ENCODE data around the gene FAM111A.

The FAM111A gene

DNA sequence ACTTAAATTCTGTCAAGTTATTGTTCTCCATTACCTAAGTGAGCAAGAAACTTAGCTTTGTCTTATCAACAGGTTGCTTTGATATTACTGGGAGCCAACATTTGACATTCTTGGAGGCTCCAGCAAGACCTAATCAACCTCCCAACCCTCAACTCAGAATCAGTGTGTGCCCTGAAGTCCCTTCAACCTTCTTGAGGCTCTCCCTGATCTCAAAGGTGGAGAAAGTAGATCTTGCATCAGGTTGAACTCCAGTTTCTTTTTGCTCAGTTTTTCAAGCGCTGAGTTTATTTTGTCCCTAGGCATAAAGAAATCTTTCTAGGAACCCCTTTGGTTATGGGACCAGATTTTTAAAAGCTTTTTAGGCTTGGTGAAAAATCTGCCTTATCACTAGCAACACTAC, 1.4 kb downstream of the FAM111A start:
- Histone ChIP-seq H3K36me3 (ENCODE audit: insufficient read depth, low read length) (peaks cover 32% of the 10 kb centered on the region), H3K4me3 (ENCODE audit: low read depth in 1 of 2, low read length in 2 of 2) (peak overlapping the region; percentile 70 to 80; a peak in 3 of 4 replicates), H3K9me3 (ENCODE audit: insufficient read depth, low read length, severe bottlenecking) (no peaks in the 10 kb centered on the region), H3K27me3 (ENCODE audit: insufficient read depth, low read length, poor library complexity) (no peaks in the 10 kb centered on the region), H3K79me2 (ENCODE audit: insufficient read depth, low read length) (peaks cover 84% of the 10 kb centered on the region), H4K20me1 (ENCODE audit: insufficient read depth, low read length) (peaks cover 10% of the 10 kb centered on the region; the same call in 1 of the 2 replicates), H3K9ac (ENCODE audit: low read depth, low read length) (peak overlapping the region; percentile 84), H2AFZ (ENCODE audit: low read depth, low read length) (peak overlapping the region; percentile 64), H3K27ac (ENCODE audit: low read length) (peak overlapping the region; percentile 93), H3K4me2 (ENCODE audit: insufficient read depth, low read length) (peak overlapping the region; percentile 74), H3K4me1 (ENCODE audit: insufficient read depth, low read length) (peaks cover 71% of the 10 kb centered on the region)
- DNase-seq (no peak), ATAC-seq (ENCODE audit: insufficient read depth, low read depth) (no peak)
- TF ChIP-seq, protein P1, sequence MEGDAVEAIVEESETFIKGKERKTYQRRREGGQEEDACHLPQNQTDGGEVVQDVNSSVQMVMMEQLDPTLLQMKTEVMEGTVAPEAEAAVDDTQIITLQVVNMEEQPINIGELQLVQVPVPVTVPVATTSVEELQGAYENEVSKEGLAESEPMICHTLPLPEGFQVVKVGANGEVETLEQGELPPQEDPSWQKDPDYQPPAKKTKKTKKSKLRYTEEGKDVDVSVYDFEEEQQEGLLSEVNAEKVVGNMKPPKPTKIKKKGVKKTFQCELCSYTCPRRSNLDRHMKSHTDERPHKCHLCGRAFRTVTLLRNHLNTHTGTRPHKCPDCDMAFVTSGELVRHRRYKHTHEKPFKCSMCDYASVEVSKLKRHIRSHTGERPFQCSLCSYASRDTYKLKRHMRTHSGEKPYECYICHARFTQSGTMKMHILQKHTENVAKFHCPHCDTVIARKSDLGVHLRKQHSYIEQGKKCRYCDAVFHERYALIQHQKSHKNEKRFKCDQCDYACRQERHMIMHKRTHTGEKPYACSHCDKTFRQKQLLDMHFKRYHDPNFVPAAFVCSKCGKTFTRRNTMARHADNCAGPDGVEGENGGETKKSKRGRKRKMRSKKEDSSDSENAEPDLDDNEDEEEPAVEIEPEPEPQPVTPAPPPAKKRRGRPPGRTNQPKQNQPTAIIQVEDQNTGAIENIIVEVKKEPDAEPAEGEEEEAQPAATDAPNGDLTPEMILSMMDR (IDR thresholded peaks at IDR 0.05; ENCODE audit: borderline replicate concordance, extremely low read depth, low read length, poor library complexity, severe bottlenecking) = no peak
- TF ChIP-seq EZH2 (IDR thresholded peaks at IDR 0.05; ENCODE audit: borderline replicate concordance, low read depth, low read length, severe bottlenecking) = no peak

DNA sequence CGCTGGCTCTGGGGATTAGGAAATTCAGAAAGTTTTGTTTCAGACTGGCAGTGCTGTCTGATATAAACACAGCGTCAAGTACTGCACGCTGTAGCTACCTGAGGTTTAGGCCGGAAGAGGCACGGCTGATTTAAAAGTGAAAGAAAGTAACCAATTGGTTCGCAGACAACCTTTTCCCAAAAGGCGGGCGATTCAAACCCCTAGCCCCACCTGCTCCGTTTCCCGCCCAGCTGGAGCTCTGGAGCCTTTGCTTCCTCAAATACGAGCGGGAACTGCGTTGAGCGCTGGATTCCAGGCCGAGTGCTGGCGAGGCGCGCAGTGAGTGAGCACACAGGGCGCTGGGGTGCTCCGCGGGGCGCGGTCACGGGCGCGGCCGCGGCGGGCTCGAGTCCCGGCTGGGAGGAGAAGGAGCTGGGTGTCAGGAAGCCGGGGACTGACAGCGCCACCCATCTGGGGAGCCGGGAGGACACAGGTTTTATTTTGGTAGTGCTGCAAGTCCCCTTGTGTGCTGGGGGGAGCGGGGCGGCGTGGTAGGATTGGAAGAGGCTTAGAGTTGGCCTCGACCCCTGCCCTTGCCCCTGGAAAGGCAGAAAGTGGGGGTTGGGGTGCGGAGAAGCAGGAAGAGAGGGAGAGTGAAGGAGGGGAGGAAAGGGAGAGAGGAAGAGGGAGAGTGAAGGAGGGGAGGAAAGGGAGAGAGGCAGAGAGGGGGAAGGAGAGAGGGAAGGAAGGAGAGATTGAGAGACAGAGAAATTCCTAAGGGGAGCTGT, 2.1 kb downstream of the FAM111A start:
- peak overlapping the region; percentile 93 for H3K27ac ChIP-seq (ENCODE audit: low read length)
- H3K27me3 ChIP-seq (ENCODE audit: insufficient read depth, low read length, poor library complexity) = no peaks in the 10 kb centered on the region
- no peak for TF ChIP-seq EZH2 (IDR thresholded peaks at IDR 0.05; ENCODE audit: borderline replicate concordance, low read depth, low read length, severe bottlenecking)
- TF ChIP-seq, protein P1 (IDR thresholded peaks at IDR 0.05; ENCODE audit: borderline replicate concordance, extremely low read depth, low read length, poor library complexity, severe bottlenecking) = peak; percentile 62
- peak overlapping the region; percentile 84 for H3K9ac ChIP-seq (ENCODE audit: low read depth, low read length)
- peaks cover 39% of the 10 kb centered on the region for H3K36me3 ChIP-seq (ENCODE audit: insufficient read depth, low read length)
- peaks cover 89% of the 10 kb centered on the region for H3K79me2 ChIP-seq (ENCODE audit: insufficient read depth, low read length)
- DNase-seq = peak; percentile 89
- peak overlapping the region; percentile 64 for H2AFZ ChIP-seq (ENCODE audit: low read depth, low read length)
- peak overlapping the region; percentile 53 to 80; a peak in 3 of 4 replicates for H3K4me3 ChIP-seq (ENCODE audit: low read depth in 1 of 2, low read length in 2 of 2)
- peak; percentile 68 for ATAC-seq (ENCODE audit: insufficient read depth, low read depth)
- H4K20me1 ChIP-seq (ENCODE audit: insufficient read depth, low read length) = peaks cover 10% of the 10 kb centered on the region; the same call in 1 of the 2 replicates
- H3K4me1 ChIP-seq (ENCODE audit: insufficient read depth, low read length) = peaks cover 73% of the 10 kb centered on the region
- H3K4me2 ChIP-seq (ENCODE audit: insufficient read depth, low read length) = peak overlapping the region; percentile 74
- H3K9me3 ChIP-seq (ENCODE audit: insufficient read depth, low read length, severe bottlenecking) = no peaks in the 10 kb centered on the region

DNA sequence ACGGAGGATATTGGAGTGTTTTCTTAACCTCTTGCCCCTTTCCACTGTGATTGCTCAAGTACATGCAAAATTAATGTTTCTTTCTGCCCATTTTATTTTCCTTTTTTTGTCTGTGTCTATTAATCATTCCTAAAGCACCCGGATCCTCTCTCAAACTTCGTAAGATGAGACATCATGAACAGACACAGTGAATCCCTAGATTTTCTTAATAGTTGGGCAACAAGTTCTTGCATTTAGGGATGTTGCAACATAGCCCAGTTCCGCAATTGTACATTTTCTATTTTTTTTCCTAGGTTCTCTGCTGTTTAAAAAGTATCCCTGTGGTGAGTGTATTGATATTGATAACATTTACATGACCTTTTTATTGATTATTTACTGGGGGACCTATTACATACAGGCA, 2.9 kb downstream of the FAM111A start:
- TF ChIP-seq EZH2 (IDR thresholded peaks at IDR 0.05; ENCODE audit: borderline replicate concordance, low read depth, low read length, severe bottlenecking) = no peak
- TF ChIP-seq, protein P1 (IDR thresholded peaks at IDR 0.05; ENCODE audit: borderline replicate concordance, extremely low read depth, low read length, poor library complexity, severe bottlenecking) = no peak
- peak overlapping the region; percentile 74 for H3K4me2 ChIP-seq (ENCODE audit: insufficient read depth, low read length)
- H2AFZ ChIP-seq (ENCODE audit: low read depth, low read length) = no peak overlapping the region; the same call in 1 of the 2 replicates
- ATAC-seq (ENCODE audit: insufficient read depth, low read depth) (no peak), DNase-seq (no peak)
- H3K4me1 ChIP-seq (ENCODE audit: insufficient read depth, low read length) = peaks cover 69% of the 10 kb centered on the region
- H3K27ac ChIP-seq (ENCODE audit: low read length) = peak overlapping the region; percentile 93
- H3K9ac ChIP-seq (ENCODE audit: low read depth, low read length) = peak overlapping the region; percentile 84
- peaks cover 94% of the 10 kb centered on the region for H3K79me2 ChIP-seq (ENCODE audit: insufficient read depth, low read length)
- H3K9me3 ChIP-seq (ENCODE audit: insufficient read depth, low read length, severe bottlenecking) = no peaks in the 10 kb centered on the region
- H3K27me3 ChIP-seq (ENCODE audit: insufficient read depth, low read length, poor library complexity) = no peaks in the 10 kb centered on the region
- H3K36me3 ChIP-seq (ENCODE audit: insufficient read depth, low read length) = peaks cover 46% of the 10 kb centered on the region
- H4K20me1 ChIP-seq (ENCODE audit: insufficient read depth, low read length) = peaks cover 15% of the 10 kb centered on the region; the same call in 1 of the 2 replicates
- peak overlapping the region; percentile 53 to 80; a peak in 3 of 4 replicates for H3K4me3 ChIP-seq (ENCODE audit: low read depth in 1 of 2, low read length in 2 of 2)

All from DND-41 (cell line).